Loucy (cell line): ENCODE results near the gene TACC3.
"Not testable (repeated sequence)": the region's sequence is repeated elsewhere in the genome, so short reads cannot be mapped to it uniquely, and the experiment has no call there.

Source experiments
- H2AFZ ChIP-seq: fragments of 200-600 bp; sonication (generic); 2 replicates; pipeline ENCODE4 v1.6.0; 2016; ENCODE audit warnings: antibody characterized with exemption, mild to moderate bottlenecking, low read length, moderate library complexity
- H3F3A ChIP-seq: fragments of 200-600 bp; 2 replicates; pipeline ENCODE4 v1.6.0; 2016; ENCODE audit warnings: antibody characterized with exemption, low read depth, mild to moderate bottlenecking
- H3K27me3 ChIP-seq: fragments of 200-600 bp; sonication (generic); 2 replicates; pipeline ENCODE4 v1.6.1; 2014; ENCODE audit warnings: low read length, mild to moderate bottlenecking; ENCODE audit not compliant: insufficient read depth, poor library complexity, severe bottlenecking
- H3K36me3 ChIP-seq: fragments of 200-600 bp; sonication (generic); 2 replicates; pipeline ENCODE4 v1.6.1; 2016; ENCODE audit warnings: low read length; ENCODE audit not compliant: insufficient read depth
- H3K4me1 ChIP-seq: fragments of 200-600 bp; sonication (generic); 2 replicates; pipeline ENCODE4 v1.5.1; 2014; ENCODE audit warnings: low read length, mild to moderate bottlenecking; ENCODE audit not compliant: insufficient read depth, poor library complexity, severe bottlenecking
- H3K4me2 ChIP-seq: fragments of 200-600 bp; sonication (generic); 2 replicates; pipeline ENCODE4 v1.6.0; 2014; ENCODE audit warnings: antibody characterized with exemption, low read length, low read depth, mild to moderate bottlenecking; ENCODE audit not compliant: poor library complexity, severe bottlenecking
- H3K4me3 ChIP-seq: fragments of 200-600 bp; sonication (generic); 2 replicates; pipeline ENCODE4 v1.5.1; 2014; ENCODE audit warnings: low read length, mild to moderate bottlenecking, mixed read lengths; ENCODE audit not compliant: poor library complexity, severe bottlenecking
- H3K79me2 ChIP-seq: fragments of 200-600 bp; sonication (generic); 2 replicates; pipeline ENCODE4 v1.6.1; 2014; ENCODE audit warnings: low read length; ENCODE audit not compliant: insufficient read depth
- H3K9ac ChIP-seq: fragments of 200-600 bp; sonication (generic); 2 replicates; pipeline ENCODE4 v1.6.0; 2014; ENCODE audit warnings: mild to moderate bottlenecking, low read depth, low read length, moderate library complexity; ENCODE audit not compliant: poor library complexity, severe bottlenecking
- H3K9me2 ChIP-seq: fragments of 200-600 bp; sonication (generic); replicated peaks from 2 replicates; pipeline ENCODE4 v1.6.1; 2016; ENCODE audit warnings: low read depth, low read length, mixed read lengths
- H3K9me3 ChIP-seq: fragments of 200-600 bp; sonication (generic); 2 replicates; pipeline ENCODE4 v1.6.1; 2014; ENCODE audit warnings: mild to moderate bottlenecking, antibody characterized with exemption, low read length, low read depth; ENCODE audit not compliant: insufficient read depth
- H4K20me1 ChIP-seq: fragments of 200-600 bp; sonication (generic); 2 replicates; pipeline ENCODE4 v1.6.0; 2014; ENCODE audit warnings: antibody characterized with exemption, low read length, mild to moderate bottlenecking; ENCODE audit not compliant: insufficient read depth, poor library complexity, severe bottlenecking
- EZH2phosphoT487 ChIP-seq: fragments of 200-600 bp; IDR thresholded peaks from 2 replicates; pipeline ENCODE4 v1.6.1; 2018; ENCODE audit warnings: antibody characterized with exemption, mild to moderate bottlenecking, moderate library complexity, borderline replicate concordance
- TF ChIP-seq, protein P1 (sequence below): fragments of 200-600 bp; sonication (generic); conservative IDR thresholded peaks from 2 replicates; pipeline ENCODE4 v1.5.1; 2014; ENCODE audit warnings: mild to moderate bottlenecking, antibody characterized with exemption, low read length

TACC3 gene

DNA sequence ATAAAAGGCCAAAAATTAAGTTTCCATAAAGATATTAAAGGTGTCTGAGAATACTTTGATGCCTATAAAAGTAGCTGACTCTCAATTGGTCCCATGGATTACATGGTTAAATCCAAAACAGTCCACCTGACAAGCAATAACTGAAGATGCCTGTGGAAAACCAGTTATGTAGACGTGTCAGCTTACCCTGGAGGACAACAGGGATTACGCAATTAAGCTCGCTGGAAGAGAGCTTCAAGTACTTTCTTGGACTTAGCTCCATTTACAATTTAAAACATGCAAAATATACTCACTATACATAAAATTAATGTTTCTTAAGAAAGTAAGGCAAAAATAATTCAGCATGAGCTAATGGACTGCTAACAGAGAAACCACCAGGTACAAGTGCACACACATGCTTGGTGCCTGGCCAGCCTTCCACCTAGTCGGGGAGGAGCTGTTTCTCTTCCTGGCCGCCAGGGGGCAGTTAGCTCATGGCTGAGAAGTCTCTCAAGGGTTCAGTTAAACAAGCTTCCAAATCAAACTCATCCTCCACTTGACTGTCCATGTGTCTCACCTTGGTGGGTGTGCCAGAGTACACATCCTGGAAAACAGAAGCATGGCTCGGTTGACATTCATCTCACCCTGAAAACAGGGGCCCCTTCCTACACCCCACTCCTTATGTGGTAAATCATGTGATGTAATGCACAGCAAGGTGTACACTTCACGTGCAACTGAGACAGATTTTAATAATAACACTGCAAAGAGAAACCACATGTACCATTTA lies 28.0 kb upstream of the TACC3 start:
- H3K79me2 ChIP-seq, result no peaks in the 10 kb centered on the region
- no peak overlapping the region for H3K9ac ChIP-seq
- no peaks in the 10 kb centered on the region for H3K27me3 ChIP-seq
- peaks cover 8% of the 10 kb centered on the region for H4K20me1 ChIP-seq
- no peak overlapping the region for H2AFZ ChIP-seq
- H3K4me2 ChIP-seq, result no peak overlapping the region
- H3K4me1 ChIP-seq, result no peaks in the 10 kb centered on the region
- TF ChIP-seq, protein P1, sequence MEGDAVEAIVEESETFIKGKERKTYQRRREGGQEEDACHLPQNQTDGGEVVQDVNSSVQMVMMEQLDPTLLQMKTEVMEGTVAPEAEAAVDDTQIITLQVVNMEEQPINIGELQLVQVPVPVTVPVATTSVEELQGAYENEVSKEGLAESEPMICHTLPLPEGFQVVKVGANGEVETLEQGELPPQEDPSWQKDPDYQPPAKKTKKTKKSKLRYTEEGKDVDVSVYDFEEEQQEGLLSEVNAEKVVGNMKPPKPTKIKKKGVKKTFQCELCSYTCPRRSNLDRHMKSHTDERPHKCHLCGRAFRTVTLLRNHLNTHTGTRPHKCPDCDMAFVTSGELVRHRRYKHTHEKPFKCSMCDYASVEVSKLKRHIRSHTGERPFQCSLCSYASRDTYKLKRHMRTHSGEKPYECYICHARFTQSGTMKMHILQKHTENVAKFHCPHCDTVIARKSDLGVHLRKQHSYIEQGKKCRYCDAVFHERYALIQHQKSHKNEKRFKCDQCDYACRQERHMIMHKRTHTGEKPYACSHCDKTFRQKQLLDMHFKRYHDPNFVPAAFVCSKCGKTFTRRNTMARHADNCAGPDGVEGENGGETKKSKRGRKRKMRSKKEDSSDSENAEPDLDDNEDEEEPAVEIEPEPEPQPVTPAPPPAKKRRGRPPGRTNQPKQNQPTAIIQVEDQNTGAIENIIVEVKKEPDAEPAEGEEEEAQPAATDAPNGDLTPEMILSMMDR, result peak; percentile 98
- no peak for TF ChIP-seq EZH2phosphoT487
- peaks cover 71% of the 10 kb centered on the region for H3K36me3 ChIP-seq
- H3K4me3 ChIP-seq, result no peak overlapping the region
- no peaks in the 10 kb centered on the region for H3F3A ChIP-seq
- H3K9me2 ChIP-seq, result no peaks in the 10 kb centered on the region
- no peaks in the 10 kb centered on the region for H3K9me3 ChIP-seq

DNA sequence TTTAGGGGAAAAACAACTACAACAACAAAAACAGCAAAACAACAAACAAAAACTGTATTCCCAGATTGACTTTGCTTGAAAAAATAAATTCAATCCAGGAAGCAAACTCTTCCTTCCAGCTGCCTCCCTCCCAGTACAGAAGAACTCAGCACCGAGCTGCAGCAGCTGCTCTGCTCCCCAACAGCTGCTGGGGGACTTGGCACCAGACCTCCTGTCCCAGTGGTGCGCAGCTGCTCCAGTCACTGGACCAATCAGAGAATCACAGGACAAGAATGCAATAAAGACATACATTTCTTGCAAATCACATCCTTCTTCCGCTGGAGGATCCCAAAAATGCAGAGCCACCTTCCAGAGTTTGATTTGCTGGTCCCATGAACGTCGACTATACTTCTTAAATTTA lies 25.4 kb upstream of the TACC3 start:
- H3K9me2 ChIP-seq, result no peaks in the 10 kb centered on the region
- TF ChIP-seq, protein P1, result no peak
- no peak for TF ChIP-seq EZH2phosphoT487
- peaks cover 17% of the 10 kb centered on the region for H4K20me1 ChIP-seq
- H3K4me3 ChIP-seq, result no peak overlapping the region
- H2AFZ ChIP-seq, result no peak overlapping the region
- H3F3A ChIP-seq, result no peaks in the 10 kb centered on the region
- H3K9me3 ChIP-seq, result no peaks in the 10 kb centered on the region
- H3K9ac ChIP-seq, result no peak overlapping the region
- peaks cover 89% of the 10 kb centered on the region for H3K36me3 ChIP-seq
- no peaks in the 10 kb centered on the region for H3K4me1 ChIP-seq
- H3K4me2 ChIP-seq, result no peak overlapping the region
- peaks cover 7% of the 10 kb centered on the region for H3K79me2 ChIP-seq
- H3K27me3 ChIP-seq, result no peaks in the 10 kb centered on the region

DNA sequence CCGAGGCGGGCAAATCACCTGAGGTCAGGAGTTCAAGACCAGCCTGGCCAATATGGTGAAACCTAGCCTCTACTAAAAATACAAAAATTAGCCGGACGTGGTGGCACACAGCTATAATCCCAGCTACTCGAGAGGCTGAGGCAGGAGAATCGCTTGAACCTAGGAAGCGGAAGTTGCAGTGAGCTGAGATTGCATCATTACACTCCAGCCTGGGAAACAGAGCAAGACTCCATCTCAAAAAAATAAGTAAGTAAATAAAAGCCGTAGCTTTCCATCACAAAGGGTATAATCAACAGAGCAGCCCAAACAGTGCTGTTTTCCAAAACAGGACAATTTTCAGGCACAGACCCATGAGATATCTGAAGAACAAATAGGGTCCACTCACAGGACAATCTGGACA lies 19.6 kb upstream of the TACC3 start:
- not testable (repeated sequence) for H3K4me2 ChIP-seq, H3K9ac ChIP-seq, H3F3A ChIP-seq, H3K9me2 ChIP-seq, H3K4me3 ChIP-seq, H3K9me3 ChIP-seq, H3K27me3 ChIP-seq, H2AFZ ChIP-seq
- H3K79me2 ChIP-seq, result peaks cover 65% of the 10 kb centered on the region
- peaks cover 84% of the 10 kb centered on the region for H3K36me3 ChIP-seq
- peaks cover 15% of the 10 kb centered on the region for H3K4me1 ChIP-seq
- peaks cover 57% of the 10 kb centered on the region for H4K20me1 ChIP-seq

DNA sequence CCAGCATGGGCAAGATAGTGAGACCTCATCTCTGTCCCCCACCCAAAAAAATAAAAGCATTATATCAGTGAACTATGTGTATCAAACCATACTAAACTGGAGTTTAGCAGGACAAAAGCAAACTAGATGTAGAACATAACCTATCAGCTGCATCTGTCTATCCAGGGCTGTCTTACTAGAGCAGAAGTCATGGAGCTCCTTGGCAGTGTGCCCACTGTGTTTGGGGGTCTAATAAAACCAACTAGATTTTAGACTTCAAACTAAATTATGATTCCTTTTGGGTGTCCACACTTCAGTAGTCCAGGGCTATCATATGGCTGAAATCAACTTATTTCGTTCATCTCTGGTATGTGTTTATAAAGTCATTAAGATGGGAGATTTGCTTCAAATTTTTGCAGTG lies 17.5 kb upstream of the TACC3 start:
- H3K4me2 ChIP-seq, result peak overlapping the region; percentile 18
- peaks cover 68% of the 10 kb centered on the region for H3K36me3 ChIP-seq

More for the DNA sequence above, 17.5 kb upstream of the TACC3 start:
- peaks cover 72% of the 10 kb centered on the region for H4K20me1 ChIP-seq
- peaks cover 82% of the 10 kb centered on the region for H3K79me2 ChIP-seq
- H3K9me3 ChIP-seq, result no peaks in the 10 kb centered on the region
- no peak overlapping the region for H3K4me3 ChIP-seq
- TF ChIP-seq, protein P1, result no peak
- TF ChIP-seq EZH2phosphoT487, result no peak
- no peak overlapping the region for H3K9ac ChIP-seq
- H2AFZ ChIP-seq, result no peak overlapping the region
- H3K27me3 ChIP-seq, result no peaks in the 10 kb centered on the region
- H3K4me1 ChIP-seq, result peaks cover 24% of the 10 kb centered on the region
- H3F3A ChIP-seq, result no peaks in the 10 kb centered on the region
- no peaks in the 10 kb centered on the region for H3K9me2 ChIP-seq
